Erythroblast (primary cell): ENCODE results near the gene FGR.

Source experiments
- DNase-seq, 2 experiments: peaks; one replicate each; lab custom pipeline; 2025; lab: John Stamatoyannopoulos, UW
- GATA1 ChIP-seq: IDR thresholded peaks from 2 replicates; pipeline ENCODE4 v1.6.1; 2011; ENCODE audit warnings: low read depth, mild to moderate bottlenecking, control low read depth, low read length, moderate library complexity
- POLR2A ChIP-seq: IDR thresholded peaks from 2 replicates; pipeline ENCODE4 v1.6.1; 2011; ENCODE audit warnings: mild to moderate bottlenecking, low read length

Gene FGR

GRCh38 chr1:27574001-27574781, 60.8 kb downstream of the FGR start:
- peak in 1 of 2 experiments; percentile 22 for DNase-seq
- no peak for TF ChIP-seq POLR2A
- TF ChIP-seq GATA1 = no peak

- no peak for DNase-seq
- TF ChIP-seq GATA1 (no peak), POLR2A (no peak)
Measured at GRCh38 chr1:27572679-27573426, 62.1 kb downstream of the FGR start.

- TF ChIP-seq GATA1 (no peak), POLR2A (no peak)
- no peak for DNase-seq
Measured at GRCh38 chr1:27572019-27572678, 62.8 kb downstream of the FGR start.

GRCh38 chr1:27571439-27572018, 63.5 kb downstream of the FGR start:
- DNase-seq = no peak
- TF ChIP-seq POLR2A (no peak), GATA1 (no peak)

- DNase-seq = no peak
- TF ChIP-seq POLR2A = no peak
- no peak for TF ChIP-seq GATA1
Measured at GRCh38 chr1:27570784-27571183, 64.2 kb downstream of the FGR start.

- TF ChIP-seq POLR2A (no peak), GATA1 (no peak)
- DNase-seq = no peak
Measured at GRCh38 chr1:27570356-27570755, 64.6 kb downstream of the FGR start.

GRCh38 chr1:27569506-27570291, 65.3 kb downstream of the FGR start:
- no peak for TF ChIP-seq POLR2A
- no peak for TF ChIP-seq GATA1

GRCh38 chr1:27569088-27569460, 65.9 kb downstream of the FGR start:
- no peak for DNase-seq
- no peak for TF ChIP-seq POLR2A
- TF ChIP-seq GATA1 = no peak

More at GRCh38 chr1:27569506-27570291, 65.3 kb downstream of the FGR start:
- no peak for DNase-seq

- TF ChIP-seq GATA1 (no peak), POLR2A (no peak)
- DNase-seq = peak; percentile 92 to 94
Measured at GRCh38 chr1:27568300-27569087, 66.5 kb downstream of the FGR start.

GRCh38 chr1:27567971-27568299, 67.0 kb downstream of the FGR start:
- no peak for DNase-seq
- no peak for TF ChIP-seq GATA1
- TF ChIP-seq POLR2A = no peak

- TF ChIP-seq POLR2A = no peak
- no peak for TF ChIP-seq GATA1
- DNase-seq = no peak
Measured at GRCh38 chr1:27567146-27567526, 67.8 kb downstream of the FGR start.

GRCh38 chr1:27566462-27567145, 68.4 kb downstream of the FGR start:
- TF ChIP-seq POLR2A (no peak), GATA1 (no peak)
- no peak for DNase-seq
